ENCODE measurements around the gene STOML2. TPM values are rescaled to one million over a fixed set of nuclear protein-coding genes. Genes with fewer than 3 reads are reported as not detected.

The STOML2 gene
- total RNA-seq, 4 donors from 2014 or later = 58.4 to 107 (median 63.4) TPM

GRCh38 chr9:35051069-35051967 lies 51.6 kb downstream of the STOML2 start:
- DNase-seq = peak; percentile 43 to 50
- Histone ChIP-seq H3K27ac (peak overlapping the region; percentile 33 to 61), H3K36me3 (no peaks in the 10 kb centered on the region), H3K27me3 (no peaks in the 10 kb centered on the region), H3K9me3 (no peaks in the 10 kb centered on the region), H3K4me1 (no peaks in the 10 kb centered on the region), H3K4me3 (no peak overlapping the region)
- TF ChIP-seq CTCF (IDR thresholded peaks at IDR 0.05) (peak; percentile 43 to 57 (median 52)), POLR2A (IDR thresholded peaks at IDR 0.05) (no peak)
- intact Hi-C loops (cut with DNase I; ENCODE audit: low total_unique reads) = no loop called here

Other genes with a start within 250 kb of the STOML2 start
- 1 to 10 TPM in 1 of 4 donors, under 1 TPM in 3; under 0.01 to 1.5 (median 0.81) TPM for gene PHF24, start 144.8 kb downstream of the STOML2 start, total RNA-seq
- gene DNAJB5, start 113.4 kb downstream of the STOML2 start, total RNA-seq = 10 to 100 TPM in 3 of 4 donors, 1 to 10 TPM in 1; 9.7 to 45.0 (median 25.1) TPM
- 100 to 1,000 TPM in 3 of 4 donors, 10 to 100 TPM in 1; 57.6 to 252 (median 174) TPM for gene VCP, start 30.5 kb downstream of the STOML2 start, total RNA-seq
- gene FANCG, start 23.2 kb downstream of the STOML2 start, total RNA-seq = 10 to 100 TPM in 1 of 4 donors, 1 to 10 TPM in 3; 1.8 to 29.1 (median 8.3) TPM
- 10 to 100 TPM in 3 of 4 donors, 1 to 10 TPM in 1; 2.8 to 21.5 (median 14.6) TPM for gene PIGO, start 6.5 kb downstream of the STOML2 start, total RNA-seq
- gene ATOSB, start 12.7 kb upstream of the STOML2 start, total RNA-seq = 10 to 100 TPM in 1 of 4 donors, 1 to 10 TPM in 1, under 1 TPM in 2; 0.51 to 14.8 (median 4.1) TPM
- 10 to 100 TPM; 11.2 to 37.1 (median 14.6) TPM for gene UNC13B, start 58.9 kb upstream of the STOML2 start, total RNA-seq